H9 (cell line): Measurements from ENCODE around the gene RMND5A. TPM values are rescaled to one million over a fixed set of nuclear protein-coding genes. Genes with fewer than 3 reads are reported as not detected.
"Not testable (repeated sequence)": the region's sequence is repeated elsewhere in the genome, so short reads cannot be mapped to it uniquely, and the experiment has no call there.

Experiments
- DNase-seq: peaks from one replicate; pipeline ENCODE4 v3.0.0-alpha.2; 2017
- H2AFZ ChIP-seq: one replicate; pipeline ENCODE4 v1.6.1; 2013; ENCODE audit warnings: mild to moderate bottlenecking, low read length, control low read depth, moderate library complexity
- H2AK5ac ChIP-seq: 2 replicates; pipeline ENCODE4 v1.6.1; 2013; ENCODE audit warnings: low read length, control low read depth, mixed read lengths; ENCODE audit not compliant: insufficient read length
- H2BK120ac ChIP-seq: one replicate; pipeline ENCODE4 v1.6.1; 2013; ENCODE audit warnings: low read depth, mild to moderate bottlenecking, low read length, control low read depth, inconsistent platforms; ENCODE audit not compliant: poor library complexity, severe bottlenecking
- H2BK12ac ChIP-seq: 2 replicates; pipeline ENCODE4 v1.6.1; 2013; ENCODE audit warnings: low read length, control low read depth, mixed read lengths, low read depth; ENCODE audit not compliant: insufficient read length
- H2BK15ac ChIP-seq: 2 replicates; pipeline ENCODE4 v1.6.1; 2013; ENCODE audit warnings: low read depth, low read length, control low read depth
- H2BK20ac ChIP-seq: one replicate; pipeline ENCODE4 v1.6.1; 2013; ENCODE audit warnings: low read depth, mild to moderate bottlenecking, low read length, control low read depth, inconsistent platforms; ENCODE audit not compliant: poor library complexity, severe bottlenecking
- H2BK5ac ChIP-seq: 2 replicates; pipeline ENCODE4 v1.6.1; 2013; ENCODE audit warnings: low read length, control low read depth, mixed read lengths; ENCODE audit not compliant: insufficient read length
- H3K14ac ChIP-seq: 2 replicates; pipeline ENCODE4 v1.6.1; 2013; ENCODE audit warnings: low read length, control low read depth; ENCODE audit not compliant: insufficient read depth
- H3K18ac ChIP-seq: 2 replicates; pipeline ENCODE4 v1.6.1; 2013; ENCODE audit warnings: low read depth, mild to moderate bottlenecking, mixed read lengths, low read length, control low read depth; ENCODE audit not compliant: insufficient read length
- H3K23ac ChIP-seq: 2 replicates; pipeline ENCODE4 v1.6.1; 2013; ENCODE audit warnings: low read length, control low read depth, mixed read lengths, low read depth; ENCODE audit not compliant: insufficient read length
- H3K23me2 ChIP-seq: 2 replicates; pipeline ENCODE4 v1.6.1; 2013; ENCODE audit warnings: low read depth, mild to moderate bottlenecking, mixed read lengths, low read length, control low read depth; ENCODE audit not compliant: insufficient read length, poor library complexity, severe bottlenecking
- H3K27ac ChIP-seq: 2 replicates; pipeline ENCODE4 v1.5.1; 2013; ENCODE audit warnings: low read length, control low read depth, mixed read lengths, low read depth; ENCODE audit not compliant: insufficient read length
- H3K27me3 ChIP-seq: 2 replicates; pipeline ENCODE4 v1.6.1; 2013; ENCODE audit warnings: low read length, control low read depth, inconsistent platforms; ENCODE audit not compliant: insufficient read depth
- H3K4ac ChIP-seq: 2 replicates; pipeline ENCODE4 v1.6.1; 2013; ENCODE audit warnings: low read depth, mild to moderate bottlenecking, control low read depth, inconsistent platforms, low read length, moderate library complexity
- H3K4me1 ChIP-seq: 2 replicates; pipeline ENCODE4 v1.6.1; 2013; ENCODE audit warnings: low read length, control low read depth, inconsistent platforms; ENCODE audit not compliant: insufficient read depth
- H3K4me2 ChIP-seq: 2 replicates; pipeline ENCODE4 v1.6.1; 2013; ENCODE audit warnings: low read length, control low read depth, mixed read lengths; ENCODE audit not compliant: insufficient read length, insufficient read depth
- H3K56ac ChIP-seq: 2 replicates; pipeline ENCODE4 v1.6.1; 2013; ENCODE audit warnings: low read depth, mild to moderate bottlenecking, mixed read lengths, low read length, control low read depth; ENCODE audit not compliant: insufficient read length
- H3K79me1 ChIP-seq: 2 replicates; pipeline ENCODE4 v1.6.1; 2013; ENCODE audit warnings: low read depth, mild to moderate bottlenecking, moderate library complexity, low read length, control low read depth, inconsistent platforms; ENCODE audit not compliant: insufficient read depth, poor library complexity, severe bottlenecking
- H3K79me2 ChIP-seq: 2 replicates; pipeline ENCODE4 v1.6.1; 2013; ENCODE audit warnings: low read length, control low read depth, inconsistent platforms; ENCODE audit not compliant: insufficient read depth
- H3K9ac ChIP-seq: 2 replicates; pipeline ENCODE4 v1.6.1; 2013; ENCODE audit warnings: low read length, control low read depth, mixed read lengths; ENCODE audit not compliant: insufficient read length; ENCODE audit errors: extremely low read depth
- H3K9me3 ChIP-seq: one replicate; pipeline ENCODE4 v1.6.1; 2013; ENCODE audit warnings: low read depth, low read length, inconsistent platforms; ENCODE audit not compliant: control insufficient read depth
- H3T11ph ChIP-seq: one replicate; pipeline ENCODE4 v1.6.1; 2013; ENCODE audit warnings: mild to moderate bottlenecking, low read length, control low read depth, inconsistent platforms
- H4K20me1 ChIP-seq: one replicate; pipeline ENCODE4 v1.6.1; 2013; ENCODE audit not compliant: control insufficient read depth, insufficient read length, insufficient read depth
- H4K5ac ChIP-seq: 2 replicates; pipeline ENCODE4 v1.6.1; 2013; ENCODE audit warnings: low read depth, mild to moderate bottlenecking, mixed read lengths, low read length, control low read depth; ENCODE audit not compliant: insufficient read length
- H4K8ac ChIP-seq: replicated peaks from 2 replicates; pipeline ENCODE4 v1.6.1; 2013; ENCODE audit warnings: low read length, control low read depth, mixed read lengths, low read depth; ENCODE audit not compliant: insufficient read length
- H4K91ac ChIP-seq: 2 replicates; pipeline ENCODE4 v1.6.1; 2013; ENCODE audit warnings: low read depth, mild to moderate bottlenecking, moderate library complexity, mixed read lengths, low read length, control low read depth; ENCODE audit not compliant: insufficient read length
- H3K27ac Mint-ChIP-seq, 3 experiments: 2 replicates in 2 of 3; 3 replicates in 1 of 3; pipeline ENCODE4 v1.8.0; 2020 to 2021; ENCODE audit warnings: mixed read lengths in 3 of 3, mild to moderate bottlenecking in 1 of 3, moderate library complexity in 1 of 3
- H3K27me3 Mint-ChIP-seq: 2 replicates; pipeline ENCODE4 v1.8.0; 2021; ENCODE audit warnings: low read depth, mild to moderate bottlenecking, moderate library complexity, mixed read lengths
- H3K36me3 Mint-ChIP-seq, 3 experiments: 2 replicates in 2 of 3; 3 replicates in 1 of 3; pipeline ENCODE4 v1.8.0; 2020 to 2021; ENCODE audit warnings: low read depth in 3 of 3, mixed read lengths in 3 of 3; ENCODE audit not compliant: insufficient read depth in 1 of 3
- H3K4me1 Mint-ChIP-seq, 2 experiments: 2 replicates each; pipeline ENCODE4 v1.8.0; 2020; ENCODE audit warnings: mixed read lengths in 2 of 2
- H3K4me3 Mint-ChIP-seq, 2 experiments: 2 replicates in 1 of 2; 3 replicates in 1 of 2; pipeline ENCODE4 v1.8.0; 2020 to 2021; ENCODE audit warnings: mild to moderate bottlenecking in 2 of 2, mixed read lengths in 2 of 2, moderate library complexity in 1 of 2
- H3K9me3 Mint-ChIP-seq, 2 experiments: 2 replicates in 1 of 2; 3 replicates in 1 of 2; pipeline ENCODE4 v1.8.0; 2020; ENCODE audit warnings: mild to moderate bottlenecking in 2 of 2, mixed read lengths in 2 of 2, moderate library complexity in 1 of 2
- WGBS: extraction: QIAGEN DNeasy Blood & Tissue Kit; methylation state at CpG from one replicate; pipeline ENCODE4 v1.1.7; 2013; ENCODE audit warnings: missing lambda C conversion rate, low lambda C conversion rate, mixed read lengths; ENCODE audit not compliant: insufficient read length; ENCODE audit errors: extremely low coverage; 5-methylcytosine and 5-hydroxymethylcytosine counted together
- total RNA-seq: library from RNA; stranded (reverse); gene quantifications from 2 replicates; pipeline ENCODE4 v1.2.1, GENCODE V29; 2021

Gene RMND5A
- total RNA-seq, 1 experiment from 2014 or later: 48.8 TPM

GRCh38 chr2:86714579-86715173 lies 5.4 kb upstream of the RMND5A start:
- H2BK20ac ChIP-seq, H3K9me3 Mint-ChIP-seq: not testable (repeated sequence)

GRCh38 chr2:86719263-86719636 lies 841 bp upstream of the RMND5A start:
- not testable (repeated sequence) for H3K23me2 ChIP-seq, H3K14ac ChIP-seq, H3K27ac ChIP-seq, H2BK15ac ChIP-seq, H3K27me3 ChIP-seq, H3K23ac ChIP-seq, DNase-seq, H4K91ac ChIP-seq, H3K79me2 ChIP-seq, H3K27ac Mint-ChIP-seq, H3K36me3 Mint-ChIP-seq, H2AK5ac ChIP-seq, H3K4ac ChIP-seq, H3K9me3 Mint-ChIP-seq, H3K79me1 ChIP-seq, H4K20me1 ChIP-seq, H3K4me1 ChIP-seq, H3K18ac ChIP-seq, H3K4me1 Mint-ChIP-seq, H3K56ac ChIP-seq, H3T11ph ChIP-seq, H3K9ac ChIP-seq, H4K8ac ChIP-seq, H3K9me3 ChIP-seq, H2BK20ac ChIP-seq, H2AFZ ChIP-seq, H2BK120ac ChIP-seq, H3K27me3 Mint-ChIP-seq, H4K5ac ChIP-seq, H2BK5ac ChIP-seq, H3K4me2 ChIP-seq, H2BK12ac ChIP-seq
- no CpG with 5 or more reads among the region's 30 CpGs for WGBS
- H3K4me3 Mint-ChIP-seq: peak overlapping the region in 1 of 2 experiments; percentile 65; a peak in 3 of 5 replicates

More at GRCh38 chr2:86714579-86715173, 5.4 kb upstream of the RMND5A start:
- not testable (repeated sequence) for H4K20me1 ChIP-seq, H3K4me1 Mint-ChIP-seq, H4K91ac ChIP-seq, H2BK12ac ChIP-seq, H3K56ac ChIP-seq, H2AK5ac ChIP-seq, H3K27ac Mint-ChIP-seq, H3K4me1 ChIP-seq, H3K23ac ChIP-seq, H4K5ac ChIP-seq, H3K36me3 Mint-ChIP-seq, H3T11ph ChIP-seq, H3K27me3 Mint-ChIP-seq, H3K79me2 ChIP-seq, H3K4me2 ChIP-seq, H2BK5ac ChIP-seq, H3K9ac ChIP-seq, H3K14ac ChIP-seq, H3K27ac ChIP-seq, H2BK15ac ChIP-seq, H3K18ac ChIP-seq, H3K9me3 ChIP-seq, H3K4me3 Mint-ChIP-seq, H3K27me3 ChIP-seq, H3K23me2 ChIP-seq, H3K4ac ChIP-seq, H4K8ac ChIP-seq, H3K79me1 ChIP-seq, H2BK120ac ChIP-seq, H2AFZ ChIP-seq, DNase-seq
- no CpG with 5 or more reads among the region's 3 CpGs for WGBS
